Activated CD4-positive, alpha-beta T cell treated with anti-CD3 and anti-CD28 coated beads, Interleukin-10, Interleukin-2, amounts not matched to agents 100 ng/mL and 50 ng/mL, durations not matched to agents 16 hours and 8 hours (primary cell): ENCODE measurements around the gene LIMA1.
"Not testable (repeated sequence)": the region's sequence is repeated elsewhere in the genome, so short reads cannot be mapped to it uniquely, and the experiment has no call there.

Experiments
- DNase-seq: peaks from one replicate; pipeline ENCODE4 v3.0.0-alpha.2; 2020

The LIMA1 gene

GRCh38 chr12:50283229-50283923 is at the start of gene LIMA1:
Gene LIMA1 (minus strand): TSS chr12:50283520. CDS start chr12:50248751, 34,769 bp downstream.
- DNase-seq: peak; percentile 94

GRCh38 chr12:50331745-50332144 is 48.4 kb upstream of the LIMA1 start:
- DNase-seq: no peak

- not testable (repeated sequence) for DNase-seq
Observed at GRCh38 chr12:50328664-50329063, 45.3 kb upstream of the LIMA1 start.

- no peak for DNase-seq
Observed at GRCh38 chr12:50326590-50327284, 43.4 kb upstream of the LIMA1 start.

- no peak for DNase-seq
Observed at GRCh38 chr12:50325890-50326391, 42.6 kb upstream of the LIMA1 start.

GRCh38 chr12:50324770-50325169 is 41.5 kb upstream of the LIMA1 start:
- not testable (repeated sequence) for DNase-seq

GRCh38 chr12:50324077-50324476 is 40.8 kb upstream of the LIMA1 start:
- DNase-seq: not testable (repeated sequence)

GRCh38 chr12:50322206-50322605 is 38.9 kb upstream of the LIMA1 start:
- DNase-seq: no peak

- DNase-seq: no peak
Observed at GRCh38 chr12:50317203-50317602, 33.9 kb upstream of the LIMA1 start.

GRCh38 chr12:50315803-50316202 is 32.5 kb upstream of the LIMA1 start:
- DNase-seq: no peak

GRCh38 chr12:50314636-50315312 is 31.5 kb upstream of the LIMA1 start:
- peak; percentile 20 for DNase-seq

- DNase-seq: not testable (repeated sequence)
Observed at GRCh38 chr12:50313971-50314370, 30.7 kb upstream of the LIMA1 start.

- no peak for DNase-seq
Observed at GRCh38 chr12:50313256-50313931, 30.1 kb upstream of the LIMA1 start.

- DNase-seq: not testable (repeated sequence)
Observed at GRCh38 chr12:50311858-50312609, 28.7 kb upstream of the LIMA1 start.

- DNase-seq: no peak
Observed at GRCh38 chr12:50309950-50310349, 26.6 kb upstream of the LIMA1 start.

- no peak for DNase-seq
Observed at GRCh38 chr12:50302686-50303085, 19.4 kb upstream of the LIMA1 start.

- DNase-seq: no peak
Observed at GRCh38 chr12:50297996-50298395, 14.7 kb upstream of the LIMA1 start.

- DNase-seq: no peak
Observed at GRCh38 chr12:50297027-50297426, 13.7 kb upstream of the LIMA1 start.

GRCh38 chr12:50296554-50296953 is 13.2 kb upstream of the LIMA1 start:
- no peak for DNase-seq

GRCh38 chr12:50291377-50291776 is 8.1 kb upstream of the LIMA1 start:
- no peak for DNase-seq

GRCh38 chr12:50290692-50291091 is 7.4 kb upstream of the LIMA1 start:
- DNase-seq: not testable (repeated sequence)

- DNase-seq: no peak
Observed at GRCh38 chr12:50287271-50287670, 4.0 kb upstream of the LIMA1 start.
